Heart right ventricle (tissue), 16 donors: ENCODE measurements around the gene MTHFD1L. TPM values are rescaled to one million over a fixed set of nuclear protein-coding genes. Genes with fewer than 3 reads are reported as not detected.
A peak's percentile ranks its signal among the peaks of the same experiment; 100 is the strongest.

Experiments
- ATAC-seq, 8 donors: fragments of 200-7000 bp; cut with Tn5 transposase; one replicate each; pipeline ENCODE4 v1.9.1; 2020; ENCODE audit warnings: mild to moderate bottlenecking in 8 of 8, moderate library complexity in 8 of 8, moderate number of reproducible peaks in 1 of 8
- DNase-seq, 2 donors: peaks; one replicate each; pipeline ENCODE4 v3.0.0-alpha.2; 2020
- H3K27ac ChIP-seq, 10 donors: fragments of 200-600 bp; sonication (generic) in 2 of 10; one replicate each; pipeline versions ENCODE4 v1.5.0 to v1.8.0; 2020 to 2022; ENCODE audit warnings: mild to moderate bottlenecking in 3 of 10
- H3K27me3 ChIP-seq, 7 donors: fragments of 200-600 bp; one replicate each; pipeline ENCODE4 v1.8.0; 2021 to 2022; ENCODE audit warnings: mild to moderate bottlenecking in 2 of 7
- H3K36me3 ChIP-seq, 9 donors: fragments of 200-600 bp; sonication (generic) in 1 of 9; one replicate each; pipeline versions ENCODE4 v1.5.0 to v1.8.0; 2020 to 2022; ENCODE audit warnings: mild to moderate bottlenecking in 2 of 9
- H3K4me1 ChIP-seq, 9 donors: fragments of 200-600 bp; sonication (generic) in 1 of 9; one replicate each; pipeline versions ENCODE4 v1.5.0 to v1.8.0; 2020 to 2022; ENCODE audit warnings: mild to moderate bottlenecking in 4 of 9
- H3K4me3 ChIP-seq, 10 donors: fragments of 200-600 bp; sonication (generic) in 2 of 10; one replicate each; pipeline versions ENCODE4 v1.5.0 to v1.8.0; 2020 to 2022; ENCODE audit warnings: mild to moderate bottlenecking in 7 of 10, moderate library complexity in 2 of 10
- H3K9me3 ChIP-seq, 11 donors: fragments of 200-600 bp in 10 of 11; sonication (generic) in 2 of 11; one replicate each; pipeline versions ENCODE4 v1.5.0 to v1.8.0; 2013 to 2022; ENCODE audit warnings: mild to moderate bottlenecking in 2 of 11, control low read depth in 1 of 11, moderate library complexity in 1 of 11
- WGBS, 2 donors: extraction: QIAGEN DNeasy Blood & Tissue Kit; methylation state at CpG; one replicate each; pipeline ENCODE4 v1.1.7; 2013; ENCODE audit warnings: inconsistent platforms in 1 of 2; 5-methylcytosine and 5-hydroxymethylcytosine counted together
- intact Hi-C, 10 donors: fragments of 100-400 bp; cut with DNase I; formaldehyde crosslinking; loops; one replicate each; pipeline versions ENCODE4 v1.11.1 to v1.14.2; 2022
- polyA plus RNA-seq, 2 donors: library from polyadenylated mRNA; stranded (reverse); fragments of 200-250 nt; gene quantifications; one replicate each; pipeline ENCODE4 v1.2.3, GENCODE V29; 2013
- total RNA-seq, 10 donors: library from RNA; stranded (reverse); fragmentation: NEBNext Ultra II Directional in 3 of 10; extraction: Animal tissue kit (Norgen Biotek cat#: 25700) in 3 of 10; gene quantifications; one replicate each; pipeline versions ENCODE4 v1.2.1 to v1.2.4, GENCODE V29; 2021 to 2023
- TF ChIP-seq, protein P1 (sequence below), 9 donors: fragments of 200-600 bp; sonication (generic) in 2 of 9; IDR thresholded peaks; one replicate each; pipeline versions ENCODE4 v1.5.0 to v1.8.0; 2021 to 2022; ENCODE audit warnings: antibody characterized with exemption in 9 of 9, mild to moderate bottlenecking in 5 of 9, moderate library complexity in 1 of 9
- donor health status: Arrhythmogenic right ventricular cardiomyopathy.
- donor health status: ischemic (EF 13 %, LVEDD 7.1; RV severe dilation, severe dysfunction).
- donor health status: healthy with polysubstance abuse.
- donor health status: DM: no; HTN: yes; CAD: no.
- donor health status: DM: no; HTN: no; CAD: no.
- donor health status: ischemic (EF 25% LVEDD 6.9; RV normal size, moderate dysfunction).
- donor health status: ischemic (EF 25% LVEDD 5.7; RV mildly dilated, moderate dysfunction).
- donor health status: healthy.
- donor health status: DM: yes; HTN: yes; CAD: no.
- donor health status: Ischemic cardiomyopathy.
- donor health status: ischemic (EF 35%, LVEDD 5.7; RV mildly dilated, moderate dysfunction).
- donor health status: nonischemic (EF 11% LVEDD 7.7; RV severe dilation, severe dysfunction).
- donor health status: DM: yes; HTN: yes; CAD: no.
- donor health status: PGD.
- donor health status: ischemic (EF 29% LVEDD 5.4; RV normal size, mild dysfunction).
- donor health status: nonischemic (EF 23%, LVEDD 6.1; RV moderate dilation, normal function).

The MTHFD1L gene
- total and polyA plus RNA-seq, 12 donors, result 1.2 to 10.8 (median 3.8) TPM

DNA sequence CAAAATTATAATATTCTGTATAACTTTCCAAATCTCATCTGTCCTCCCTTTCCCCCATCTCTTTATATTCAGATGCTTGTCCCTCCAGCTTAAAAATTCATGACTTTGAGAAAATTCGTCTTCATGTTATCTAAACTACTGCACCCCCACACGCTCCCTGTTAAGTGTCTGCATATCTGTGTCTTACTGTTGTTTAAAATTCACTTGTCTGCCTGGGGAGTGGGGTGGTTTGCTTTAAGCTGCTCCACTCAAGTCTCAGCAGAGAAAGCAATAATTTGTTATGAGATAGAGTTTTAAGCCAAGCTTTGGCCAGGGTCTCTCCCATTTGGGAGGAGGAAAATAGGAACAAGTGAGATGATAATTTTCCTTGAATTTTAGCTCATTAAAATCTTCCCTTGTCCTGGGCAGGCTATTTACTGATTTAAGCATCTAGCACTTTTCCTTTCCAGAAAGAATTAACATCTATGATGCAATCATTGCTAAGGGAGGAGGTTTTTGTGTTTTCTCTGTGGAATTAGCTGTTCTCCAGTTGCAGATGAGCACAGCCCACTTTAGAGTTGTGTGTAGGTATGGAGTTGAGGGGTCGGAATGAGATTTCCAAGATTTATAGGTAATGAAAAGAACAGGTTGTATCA, 36.8 kb downstream of the MTHFD1L start:
- Histone ChIP-seq H3K4me1 (peaks cover 0 to 11% (median 0%) of the 10 kb centered on the region in 9 donors), H3K27ac (no peak overlapping the region), H3K4me3 (no peak overlapping the region), H3K27me3 (no peaks in the 10 kb centered on the region), H3K9me3 (no peaks in the 10 kb centered on the region), H3K36me3 (peaks cover 0 to 4% (median 0%) of the 10 kb centered on the region in 9 donors)
- DNase-seq (no peak), ATAC-seq (peak in 5 of 8 donors; percentile 18 to 59 (median 33))
- 73 to 77% methylated on average over 3 of the region's 3 CpGs for WGBS, 2 donors
- TF ChIP-seq, protein P1, sequence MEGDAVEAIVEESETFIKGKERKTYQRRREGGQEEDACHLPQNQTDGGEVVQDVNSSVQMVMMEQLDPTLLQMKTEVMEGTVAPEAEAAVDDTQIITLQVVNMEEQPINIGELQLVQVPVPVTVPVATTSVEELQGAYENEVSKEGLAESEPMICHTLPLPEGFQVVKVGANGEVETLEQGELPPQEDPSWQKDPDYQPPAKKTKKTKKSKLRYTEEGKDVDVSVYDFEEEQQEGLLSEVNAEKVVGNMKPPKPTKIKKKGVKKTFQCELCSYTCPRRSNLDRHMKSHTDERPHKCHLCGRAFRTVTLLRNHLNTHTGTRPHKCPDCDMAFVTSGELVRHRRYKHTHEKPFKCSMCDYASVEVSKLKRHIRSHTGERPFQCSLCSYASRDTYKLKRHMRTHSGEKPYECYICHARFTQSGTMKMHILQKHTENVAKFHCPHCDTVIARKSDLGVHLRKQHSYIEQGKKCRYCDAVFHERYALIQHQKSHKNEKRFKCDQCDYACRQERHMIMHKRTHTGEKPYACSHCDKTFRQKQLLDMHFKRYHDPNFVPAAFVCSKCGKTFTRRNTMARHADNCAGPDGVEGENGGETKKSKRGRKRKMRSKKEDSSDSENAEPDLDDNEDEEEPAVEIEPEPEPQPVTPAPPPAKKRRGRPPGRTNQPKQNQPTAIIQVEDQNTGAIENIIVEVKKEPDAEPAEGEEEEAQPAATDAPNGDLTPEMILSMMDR (IDR thresholded peaks at IDR 0.05), result no peak
- intact Hi-C loops, result no loop called here

DNA sequence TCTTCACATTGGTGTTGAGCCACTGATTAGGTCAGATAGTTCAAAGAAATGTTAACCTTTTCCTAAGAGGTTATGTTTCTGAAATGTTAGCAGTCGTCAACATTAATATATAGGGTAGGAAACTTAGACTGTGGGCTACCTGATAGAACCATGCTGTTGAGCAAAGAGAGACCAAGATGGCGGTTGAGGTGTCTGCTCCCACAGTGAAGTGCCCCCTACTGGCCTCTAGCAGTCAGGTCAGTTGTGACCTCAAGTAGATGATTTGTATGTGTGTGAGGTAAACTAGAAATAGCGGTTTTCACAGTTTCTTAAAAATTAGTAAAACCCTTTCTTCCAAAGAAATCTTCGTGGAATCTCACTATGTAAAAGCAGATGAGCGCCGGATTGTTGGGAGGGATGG, 40.3 kb downstream of the MTHFD1L start:
- H3K27me3 ChIP-seq, result no peaks in the 10 kb centered on the region
- no peaks in the 10 kb centered on the region for H3K36me3 ChIP-seq
- intact Hi-C loops, result no loop called here
- H3K9me3 ChIP-seq, result no peaks in the 10 kb centered on the region
- no peak overlapping the region for H3K27ac ChIP-seq
- ATAC-seq, result no peak
- H3K4me1 ChIP-seq, result peaks cover 0 to 18% (median 0%) of the 10 kb centered on the region in 9 donors
- TF ChIP-seq, protein P1 (IDR thresholded peaks at IDR 0.05), result peak in 2 of 9 donors; percentile 8 to 24
- DNase-seq, result no peak
- H3K4me3 ChIP-seq, result no peak overlapping the region
- WGBS, 2 donors, result 82 to 93% methylated on average over 6 of the region's 6 CpGs

DNA sequence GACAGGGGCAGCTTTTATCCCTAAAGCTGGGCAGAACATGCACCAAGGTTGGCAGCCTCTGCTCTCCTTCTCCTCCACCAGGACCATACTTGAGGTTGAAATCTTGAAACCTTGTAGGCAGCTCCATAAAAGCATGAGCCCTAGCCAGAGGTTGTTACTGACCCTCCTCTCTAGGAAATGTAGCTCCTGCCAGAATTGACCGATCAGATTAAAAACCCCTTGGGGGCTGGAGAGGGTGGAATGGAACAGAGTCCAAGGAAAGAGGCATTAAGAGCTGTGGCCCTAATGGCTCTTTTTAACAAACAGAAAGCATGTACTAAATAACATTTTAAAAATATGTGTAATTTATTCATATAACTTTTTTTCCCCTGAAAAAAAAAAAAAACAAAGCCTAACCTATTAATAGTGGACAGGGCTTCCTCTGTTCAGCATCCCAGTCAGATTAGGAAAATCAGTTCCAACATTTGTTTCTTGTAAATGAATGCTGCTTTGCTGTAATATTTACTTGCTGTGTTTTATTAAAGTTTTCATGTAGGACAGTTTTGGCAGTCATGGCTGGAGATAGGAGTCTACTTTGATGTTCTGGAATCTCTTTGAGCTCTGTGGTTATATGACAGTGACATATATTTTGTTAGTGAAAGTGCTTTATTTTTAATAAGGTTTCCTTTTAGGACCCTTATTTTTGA, 41.3 kb downstream of the MTHFD1L start:
- H3K27me3 ChIP-seq, result no peaks in the 10 kb centered on the region
- no peak overlapping the region for H3K4me3 ChIP-seq
- intact Hi-C loops, result no loop called here
- TF ChIP-seq, protein P1 (IDR thresholded peaks at IDR 0.05), result no peak
- peak overlapping the region in 5 of 10 donors; percentile 5 to 44 (median 23) for H3K27ac ChIP-seq
- H3K4me1 ChIP-seq, result peaks cover 0 to 18% (median 0%) of the 10 kb centered on the region in 9 donors
- ATAC-seq, result peak in 1 of 8 donors; percentile 27
- no peak for DNase-seq
- 47 to 69% methylated on average over 1 of the region's 1 CpG for WGBS, 2 donors
- peaks cover 0 to 8% (median 0%) of the 10 kb centered on the region in 9 donors for H3K36me3 ChIP-seq
- H3K9me3 ChIP-seq, result peaks cover 0 to 3% (median 0%) of the 10 kb centered on the region in 11 donors

DNA sequence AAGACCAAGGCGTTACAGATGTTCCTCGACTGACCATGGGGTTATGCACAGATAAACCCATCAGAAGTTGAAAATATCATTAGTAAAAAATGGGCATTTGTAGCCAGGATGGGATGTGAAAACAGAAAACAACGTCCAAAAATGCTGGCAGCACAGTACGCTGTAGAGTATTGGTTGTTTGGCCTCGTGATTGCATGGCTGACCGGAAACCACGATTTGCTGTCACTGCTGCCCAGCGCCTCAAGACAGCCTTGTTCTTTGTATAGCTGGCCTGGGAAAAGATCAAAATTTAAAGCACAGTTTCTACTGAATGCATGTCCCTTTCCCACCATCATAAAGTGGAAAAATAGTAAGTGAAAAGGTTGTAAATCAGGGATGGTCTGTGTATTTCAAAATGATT, 41.9 kb downstream of the MTHFD1L start:
- no peak for DNase-seq
- H3K27me3 ChIP-seq, result no peaks in the 10 kb centered on the region
- WGBS, 2 donors, result 77 to 82% methylated on average over 8 of the region's 8 CpGs
- peak in 1 of 8 donors; percentile 42 for ATAC-seq
- H3K4me3 ChIP-seq, result no peak overlapping the region
- peaks cover 0 to 10% (median 0%) of the 10 kb centered on the region in 9 donors for H3K36me3 ChIP-seq
- H3K4me1 ChIP-seq, result peaks cover 0 to 18% (median 0%) of the 10 kb centered on the region in 9 donors
- H3K27ac ChIP-seq, result peak overlapping the region in 3 of 10 donors; percentile 11 to 44 (median 30)
- TF ChIP-seq, protein P1 (IDR thresholded peaks at IDR 0.05), result no peak
- intact Hi-C loops, result no loop called here
- peaks cover 0 to 5% (median 0%) of the 10 kb centered on the region in 11 donors for H3K9me3 ChIP-seq
